ENCODE data around the gene SERPINI1.

Gene SERPINI1

GRCh38 chr3:167733961-167734497, 1.5 kb upstream of the SERPINI1 start:
- Histone ChIP-seq H3K36me3 (ENCODE audit: control insufficient read depth, insufficient read depth, low read length) (no peaks in the 10 kb centered on the region), H3K4me1 (ENCODE audit: control insufficient read depth, insufficient read depth, low read length, poor library complexity, severe bottlenecking) (peaks cover 5% of the 10 kb centered on the region), H3K27ac (ENCODE audit: insufficient read depth, low read length, poor library complexity, severe bottlenecking) (peak overlapping the region; percentile 79), H3K4me3 (ENCODE audit: insufficient read depth, low read depth, low read length, poor library complexity, severe bottlenecking) (peak overlapping the region; percentile 96), H3K9me3 (ENCODE audit: control insufficient read depth, low read length) (no peaks in the 10 kb centered on the region), H3K27me3 (replicated peaks; ENCODE audit: control insufficient read depth, insufficient read depth, low read length, poor library complexity, severe bottlenecking) (no peaks in the 10 kb centered on the region)
- no peak for DNase-seq

- DNase-seq = peak; percentile 92 to 98 (median 96)
- Histone ChIP-seq H3K4me3 (ENCODE audit: insufficient read depth, low read depth, low read length, poor library complexity, severe bottlenecking) (peak within 1 kb of the TSS; percentile 96), H3K36me3 (ENCODE audit: control insufficient read depth, insufficient read depth, low read length) (no peaks in the 10 kb centered on the region), H3K4me1 (ENCODE audit: control insufficient read depth, insufficient read depth, low read length, poor library complexity, severe bottlenecking) (peaks cover 5% of the 10 kb centered on the region), H3K27ac (ENCODE audit: insufficient read depth, low read length, poor library complexity, severe bottlenecking) (peak within 1 kb of the TSS; percentile 79), H3K27me3 (replicated peaks; ENCODE audit: control insufficient read depth, insufficient read depth, low read length, poor library complexity, severe bottlenecking) (no peaks in the 10 kb centered on the region), H3K9me3 (ENCODE audit: control insufficient read depth, low read length) (no peaks in the 10 kb centered on the region)
Measured at GRCh38 chr3:167734498-167735232, 856 bp upstream of the SERPINI1 start, which contains the start of gene PDCD10. PDCD10 (minus strand) TSS chr3:167734892; CDS start chr3:167720157, 14,735 bp downstream.

- Histone ChIP-seq H3K9me3 (ENCODE audit: control insufficient read depth, low read length) (no peaks in the 10 kb centered on the region), H3K27ac (ENCODE audit: insufficient read depth, low read length, poor library complexity, severe bottlenecking) (peak overlapping the region; percentile 79), H3K36me3 (ENCODE audit: control insufficient read depth, insufficient read depth, low read length) (no peaks in the 10 kb centered on the region), H3K4me3 (ENCODE audit: insufficient read depth, low read depth, low read length, poor library complexity, severe bottlenecking) (peak overlapping the region; percentile 96), H3K27me3 (replicated peaks; ENCODE audit: control insufficient read depth, insufficient read depth, low read length, poor library complexity, severe bottlenecking) (no peaks in the 10 kb centered on the region), H3K4me1 (ENCODE audit: control insufficient read depth, insufficient read depth, low read length, poor library complexity, severe bottlenecking) (peaks cover 5% of the 10 kb centered on the region)
- no peak for DNase-seq
Measured at GRCh38 chr3:167736264-167736787, 805 bp downstream of the SERPINI1 start.

DNA sequence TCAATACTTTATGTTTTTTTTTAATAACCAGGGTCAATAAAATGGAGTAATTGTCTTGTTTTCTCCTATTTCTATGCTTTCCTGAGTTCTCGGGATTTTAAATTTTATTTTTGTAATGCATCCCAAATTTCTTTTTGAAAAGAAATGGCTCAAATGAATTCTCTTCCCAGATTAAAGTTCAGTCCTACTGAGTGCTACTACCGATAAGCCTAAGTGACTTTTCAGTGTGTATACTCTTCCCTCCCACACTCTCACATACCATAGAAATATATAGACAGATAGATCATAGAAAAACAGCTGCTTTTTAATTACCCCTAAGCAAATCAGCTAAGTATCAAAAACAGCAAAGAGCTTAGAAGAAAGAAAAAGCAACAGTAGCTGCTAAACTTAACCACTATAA, 1.5 kb downstream of the SERPINI1 start:
- Histone ChIP-seq H3K27ac (ENCODE audit: insufficient read depth, low read length, poor library complexity, severe bottlenecking) (no peak overlapping the region), H3K4me3 (ENCODE audit: insufficient read depth, low read depth, low read length, poor library complexity, severe bottlenecking) (no peak overlapping the region), H3K36me3 (ENCODE audit: control insufficient read depth, insufficient read depth, low read length) (no peaks in the 10 kb centered on the region), H3K27me3 (replicated peaks; ENCODE audit: control insufficient read depth, insufficient read depth, low read length, poor library complexity, severe bottlenecking) (no peaks in the 10 kb centered on the region), H3K4me1 (ENCODE audit: control insufficient read depth, insufficient read depth, low read length, poor library complexity, severe bottlenecking) (peaks cover 5% of the 10 kb centered on the region), H3K9me3 (ENCODE audit: control insufficient read depth, low read length) (no peaks in the 10 kb centered on the region)
- DNase-seq = no peak

DNA sequence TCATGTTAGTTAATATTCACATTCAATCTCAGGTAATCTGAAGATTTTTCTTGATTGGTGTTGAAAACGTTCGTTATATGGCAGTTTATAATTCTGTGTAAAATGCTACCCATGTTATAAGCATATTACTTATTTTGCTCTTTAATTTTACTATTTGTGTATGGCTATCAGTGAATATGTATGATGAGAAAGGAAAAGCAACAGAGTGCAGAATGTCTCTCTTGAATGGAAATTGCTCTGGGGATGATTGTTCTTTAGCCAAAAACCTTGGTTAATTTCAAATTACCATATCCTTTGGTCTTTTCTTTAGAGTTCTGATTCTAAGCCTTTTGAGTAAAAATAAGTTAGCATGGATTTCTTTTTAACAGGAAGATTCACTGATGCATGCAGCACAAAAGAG, 2.5 kb downstream of the SERPINI1 start:
- Histone ChIP-seq H3K4me1 (ENCODE audit: control insufficient read depth, insufficient read depth, low read length, poor library complexity, severe bottlenecking) (peaks cover 5% of the 10 kb centered on the region), H3K4me3 (ENCODE audit: insufficient read depth, low read depth, low read length, poor library complexity, severe bottlenecking) (no peak overlapping the region), H3K36me3 (ENCODE audit: control insufficient read depth, insufficient read depth, low read length) (no peaks in the 10 kb centered on the region), H3K27ac (ENCODE audit: insufficient read depth, low read length, poor library complexity, severe bottlenecking) (no peak overlapping the region), H3K27me3 (replicated peaks; ENCODE audit: control insufficient read depth, insufficient read depth, low read length, poor library complexity, severe bottlenecking) (no peaks in the 10 kb centered on the region), H3K9me3 (ENCODE audit: control insufficient read depth, low read length) (no peaks in the 10 kb centered on the region)
- DNase-seq = no peak

- no peak for DNase-seq
Measured at GRCh38 chr3:167739190-167739810, 3.8 kb downstream of the SERPINI1 start.

GRCh38 chr3:167740961-167741587, 5.6 kb downstream of the SERPINI1 start:
- Histone ChIP-seq H3K4me3 (ENCODE audit: insufficient read depth, low read depth, low read length, poor library complexity, severe bottlenecking) (no peak overlapping the region), H3K27me3 (replicated peaks; ENCODE audit: control insufficient read depth, insufficient read depth, low read length, poor library complexity, severe bottlenecking) (no peaks in the 10 kb centered on the region), H3K9me3 (ENCODE audit: control insufficient read depth, low read length) (no peaks in the 10 kb centered on the region), H3K4me1 (ENCODE audit: control insufficient read depth, insufficient read depth, low read length, poor library complexity, severe bottlenecking) (peaks cover 4% of the 10 kb centered on the region), H3K36me3 (ENCODE audit: control insufficient read depth, insufficient read depth, low read length) (no peaks in the 10 kb centered on the region), H3K27ac (ENCODE audit: insufficient read depth, low read length, poor library complexity, severe bottlenecking) (no peak overlapping the region)
- DNase-seq = no peak

More at GRCh38 chr3:167739190-167739810, 3.8 kb downstream of the SERPINI1 start:
- no peaks in the 10 kb centered on the region for H3K36me3 ChIP-seq (ENCODE audit: control insufficient read depth, insufficient read depth, low read length)
- no peak overlapping the region for H3K4me3 ChIP-seq (ENCODE audit: insufficient read depth, low read depth, low read length, poor library complexity, severe bottlenecking)
- H3K4me1 ChIP-seq (ENCODE audit: control insufficient read depth, insufficient read depth, low read length, poor library complexity, severe bottlenecking) = peaks cover 5% of the 10 kb centered on the region
- no peak overlapping the region for H3K27ac ChIP-seq (ENCODE audit: insufficient read depth, low read length, poor library complexity, severe bottlenecking)
- no peaks in the 10 kb centered on the region for H3K27me3 ChIP-seq (replicated peaks; ENCODE audit: control insufficient read depth, insufficient read depth, low read length, poor library complexity, severe bottlenecking)
- no peaks in the 10 kb centered on the region for H3K9me3 ChIP-seq (ENCODE audit: control insufficient read depth, low read length)

- Histone ChIP-seq H3K36me3 (ENCODE audit: control insufficient read depth, insufficient read depth, low read length) (no peaks in the 10 kb centered on the region), H3K4me1 (ENCODE audit: control insufficient read depth, insufficient read depth, low read length, poor library complexity, severe bottlenecking) (no peaks in the 10 kb centered on the region), H3K4me3 (ENCODE audit: insufficient read depth, low read depth, low read length, poor library complexity, severe bottlenecking) (no peak overlapping the region), H3K9me3 (ENCODE audit: control insufficient read depth, low read length) (no peaks in the 10 kb centered on the region), H3K27ac (ENCODE audit: insufficient read depth, low read length, poor library complexity, severe bottlenecking) (no peak overlapping the region), H3K27me3 (replicated peaks; ENCODE audit: control insufficient read depth, insufficient read depth, low read length, poor library complexity, severe bottlenecking) (no peaks in the 10 kb centered on the region)
- no peak for DNase-seq
Measured at GRCh38 chr3:167742338-167742737, 6.8 kb downstream of the SERPINI1 start.

DNA sequence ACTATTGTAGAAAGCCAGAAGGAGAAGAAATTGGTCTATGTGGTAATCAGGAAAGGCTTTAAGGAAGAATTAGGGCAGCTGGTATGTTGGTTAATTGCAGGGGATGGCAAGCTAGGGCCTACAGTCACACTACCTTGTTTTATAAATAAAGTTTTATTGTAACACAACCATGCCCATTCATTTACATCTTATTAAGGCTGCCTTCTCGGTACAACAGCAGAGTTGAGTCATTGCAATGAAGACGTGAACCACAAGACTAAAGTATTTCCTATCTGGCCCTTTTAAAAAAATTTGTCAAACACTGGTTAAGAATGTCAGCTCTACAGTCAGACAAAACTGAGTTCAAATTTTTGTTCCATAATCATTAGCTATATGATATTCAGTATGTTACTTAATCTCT, 8.3 kb downstream of the SERPINI1 start:
- Histone ChIP-seq H3K4me1 (ENCODE audit: control insufficient read depth, insufficient read depth, low read length, poor library complexity, severe bottlenecking) (no peaks in the 10 kb centered on the region), H3K9me3 (ENCODE audit: control insufficient read depth, low read length) (no peaks in the 10 kb centered on the region), H3K36me3 (ENCODE audit: control insufficient read depth, insufficient read depth, low read length) (no peaks in the 10 kb centered on the region), H3K4me3 (ENCODE audit: insufficient read depth, low read depth, low read length, poor library complexity, severe bottlenecking) (no peak overlapping the region), H3K27ac (ENCODE audit: insufficient read depth, low read length, poor library complexity, severe bottlenecking) (no peak overlapping the region), H3K27me3 (replicated peaks; ENCODE audit: control insufficient read depth, insufficient read depth, low read length, poor library complexity, severe bottlenecking) (no peaks in the 10 kb centered on the region)
- DNase-seq = no peak
